SK-N-SH treated with all-trans-retinoic acid at 6 μM for 48 hours (cell line): Measurements from ENCODE around the gene ANKEF1.

Experiments
- ATAC-seq: fragments of 200-7000 bp; cut with Tn5 transposase; 3 replicates; pipeline ENCODE4 v1.9.1; 2020; ENCODE audit warnings: mild to moderate bottlenecking, moderate library complexity
- ARNTL ChIP-seq: fragments of 450-650 bp; formaldehyde crosslinking; IDR thresholded peaks from 2 replicates; pipeline ENCODE4 v1.5.0; 2020; ENCODE audit warnings: low read depth, mild to moderate bottlenecking, moderate library complexity, borderline replicate concordance
- BACH2 ChIP-seq: fragments of 250-450 bp; sonication (Bioruptor Pico); IDR thresholded peaks from 2 replicates; pipeline ENCODE4 v1.9.0; 2021; ENCODE audit warnings: mild to moderate bottlenecking, borderline replicate concordance
- CSDC2 ChIP-seq: fragments of 250-450 bp; sonication (Bioruptor Pico); IDR thresholded peaks from 2 replicates; pipeline ENCODE4 v1.5.0; 2020; ENCODE audit warnings: mild to moderate bottlenecking, moderate library complexity
- ESRRG ChIP-seq: fragments of 250-450 bp; sonication (Bioruptor Pico); IDR thresholded peaks from 2 replicates; pipeline ENCODE4 v1.6.1; 2021; ENCODE audit warnings: mild to moderate bottlenecking
- GLIS3 ChIP-seq: fragments of 250-450 bp; sonication (Bioruptor Pico); IDR thresholded peaks from 2 replicates; pipeline ENCODE4 v1.5.0; 2020; ENCODE audit warnings: mild to moderate bottlenecking, moderate library complexity
- ISL1 ChIP-seq: fragments of 250-450 bp; sonication (Bioruptor Pico); IDR thresholded peaks from 2 replicates; pipeline ENCODE4 v2.1.2; 2022; ENCODE audit warnings: mild to moderate bottlenecking, moderate library complexity
- OSR1 ChIP-seq: fragments of 250-450 bp; sonication (Bioruptor Pico); IDR thresholded peaks from 2 replicates; pipeline ENCODE4 v1.8.0; 2022; ENCODE audit warnings: moderate library complexity, mild to moderate bottlenecking, inconsistent platforms
- PPARA ChIP-seq: fragments of 250-450 bp; sonication (Bioruptor Pico); IDR thresholded peaks from 2 replicates; pipeline ENCODE4 v1.5.0; 2020; ENCODE audit warnings: mild to moderate bottlenecking, borderline replicate concordance
- RARB ChIP-seq: fragments of 250-450 bp; sonication (Bioruptor Pico); IDR thresholded peaks from 2 replicates; pipeline ENCODE4 v1.8.0; 2021; ENCODE audit warnings: mild to moderate bottlenecking, moderate library complexity
- SNAI2 ChIP-seq: fragments of 250-450 bp; sonication (Bioruptor Pico); IDR thresholded peaks from 2 replicates; pipeline ENCODE4 v1.5.0; 2020; ENCODE audit warnings: mild to moderate bottlenecking, moderate library complexity
- TCF4 ChIP-seq: fragments of 250-450 bp; sonication (Bioruptor Pico); IDR thresholded peaks from 2 replicates; pipeline ENCODE4 v1.8.0; 2021; ENCODE audit warnings: mild to moderate bottlenecking, moderate library complexity, borderline replicate concordance
- TOX ChIP-seq: fragments of 250-450 bp; sonication (Bioruptor Pico); IDR thresholded peaks from 2 replicates; pipeline ENCODE4 v1.8.0; 2021; ENCODE audit warnings: mild to moderate bottlenecking, moderate library complexity, borderline replicate concordance
- ZC3H10 ChIP-seq: fragments of 250-450 bp; sonication (Bioruptor Pico); IDR thresholded peaks from 2 replicates; pipeline ENCODE4 v1.5.1; 2021; ENCODE audit warnings: mild to moderate bottlenecking, moderate library complexity
- ZFP3 ChIP-seq: fragments of 250-450 bp; sonication (Bioruptor Pico); IDR thresholded peaks from 2 replicates; pipeline ENCODE4 v1.5.0; 2020; ENCODE audit warnings: mild to moderate bottlenecking, moderate library complexity
- ZFP30 ChIP-seq: fragments of 450-650 bp; formaldehyde crosslinking; IDR thresholded peaks from 2 replicates; pipeline ENCODE4 v1.5.0; 2022; ENCODE audit warnings: mild to moderate bottlenecking, moderate library complexity
- ZNF565 ChIP-seq: fragments of 450-650 bp; formaldehyde crosslinking; conservative IDR thresholded peaks from 2 replicates; pipeline ENCODE4 v1.5.0; 2020; ENCODE audit warnings: low read depth, mild to moderate bottlenecking, moderate library complexity
- ZNF8 ChIP-seq: fragments of 450-650 bp; formaldehyde crosslinking; IDR thresholded peaks from 2 replicates; pipeline ENCODE4 v1.5.0; 2020; ENCODE audit warnings: mild to moderate bottlenecking, moderate library complexity
- TF ChIP-seq, protein P1 (sequence below): fragments of 250-450 bp; sonication (Bioruptor Pico); IDR thresholded peaks from 2 replicates; pipeline ENCODE4 v1.5.1; 2020; ENCODE audit warnings: low read depth, mild to moderate bottlenecking, moderate library complexity
- TF ChIP-seq, protein P2 (sequence below): fragments of 250-450 bp; sonication (Bioruptor Pico); IDR thresholded peaks from 2 replicates; pipeline ENCODE4 v1.5.0; 2020; ENCODE audit warnings: mild to moderate bottlenecking, moderate library complexity
- TF ChIP-seq, protein P3 (sequence below): fragments of 250-450 bp; sonication (Bioruptor Pico); IDR thresholded peaks from 2 replicates; pipeline ENCODE4 v1.5.1; 2021; ENCODE audit warnings: mild to moderate bottlenecking, moderate library complexity
- TF ChIP-seq, protein P4 (sequence below): fragments of 250-450 bp; sonication (Bioruptor Pico); IDR thresholded peaks from 2 replicates; pipeline ENCODE4 v1.8.0; 2021; ENCODE audit warnings: low read depth, mild to moderate bottlenecking, moderate library complexity, borderline replicate concordance
- TF ChIP-seq, protein P5 (sequence below): fragments of 250-450 bp; sonication (Bioruptor Pico); IDR thresholded peaks from 2 replicates; pipeline ENCODE4 v1.8.0; 2020; ENCODE audit warnings: mild to moderate bottlenecking, moderate library complexity, borderline replicate concordance

ANKEF1 gene

DNA sequence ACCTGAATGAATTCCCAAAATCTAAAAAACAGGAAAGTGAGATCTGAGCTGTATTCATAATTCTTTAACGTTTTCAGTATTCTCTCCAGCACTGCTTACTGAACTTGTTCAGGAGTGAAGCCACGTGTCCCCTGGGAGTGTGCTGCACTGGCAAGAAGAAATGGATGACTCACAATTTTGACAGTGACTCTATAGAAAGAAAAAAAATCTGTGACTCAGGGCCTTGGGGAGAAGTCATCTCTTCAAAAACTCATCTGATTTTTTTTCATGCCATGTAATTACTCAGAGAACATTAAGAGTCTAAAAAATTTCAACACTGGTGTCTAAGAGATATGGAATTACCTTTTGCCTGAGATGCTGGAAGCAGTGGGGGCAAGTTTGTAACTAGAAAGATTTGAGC lies 39.7 kb downstream of the ANKEF1 start:
- TF ChIP-seq ISL1 (CRISPR knock-in tag): peak; percentile 53; the same call in 1 of the 2 replicates
- no peak for TF ChIP-seq CSDC2 (CRISPR knock-in tag)
- TF ChIP-seq, all 23 proteins: peak for 1
- ATAC-seq: peak; percentile 96

DNA sequence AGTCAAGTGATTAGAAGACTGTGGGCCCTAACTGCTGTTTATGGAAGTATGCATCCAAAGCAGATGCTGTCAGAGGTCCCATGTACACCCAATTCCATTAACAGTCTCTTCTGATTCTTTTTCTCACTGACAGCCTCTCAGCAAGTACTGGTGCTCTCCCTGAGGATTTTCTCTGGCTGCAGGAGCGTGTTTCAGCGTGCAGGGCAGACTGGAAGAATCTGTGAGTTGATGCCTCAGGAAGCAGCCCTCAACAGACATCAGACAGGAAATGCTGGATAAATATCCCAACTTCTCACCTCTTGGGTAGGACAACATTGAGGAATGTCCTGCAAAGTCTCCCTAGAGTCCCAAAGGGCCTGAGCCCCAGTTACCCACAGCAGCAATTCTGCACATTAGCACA lies 40.8 kb downstream of the ANKEF1 start:
- no peak; the same call in 2 of the 3 replicates for ATAC-seq
- TF ChIP-seq CSDC2 (CRISPR knock-in tag) (no peak), GLIS3 (CRISPR knock-in tag) (no peak), SNAI2 (CRISPR knock-in tag) (no peak), ZNF565 (CRISPR knock-in tag) (no peak), TOX (no peak), PPARA (CRISPR knock-in tag) (no peak), ZFP30 (no peak), ESRRG (CRISPR knock-in tag) (no peak), ARNTL (CRISPR knock-in tag) (no peak), ZC3H10 (CRISPR knock-in tag) (no peak), OSR1 (CRISPR knock-in tag) (no peak), TCF4 (CRISPR knock-in tag) (no peak), ZFP3 (CRISPR knock-in tag) (no peak)
- TF ChIP-seq, protein P1, sequence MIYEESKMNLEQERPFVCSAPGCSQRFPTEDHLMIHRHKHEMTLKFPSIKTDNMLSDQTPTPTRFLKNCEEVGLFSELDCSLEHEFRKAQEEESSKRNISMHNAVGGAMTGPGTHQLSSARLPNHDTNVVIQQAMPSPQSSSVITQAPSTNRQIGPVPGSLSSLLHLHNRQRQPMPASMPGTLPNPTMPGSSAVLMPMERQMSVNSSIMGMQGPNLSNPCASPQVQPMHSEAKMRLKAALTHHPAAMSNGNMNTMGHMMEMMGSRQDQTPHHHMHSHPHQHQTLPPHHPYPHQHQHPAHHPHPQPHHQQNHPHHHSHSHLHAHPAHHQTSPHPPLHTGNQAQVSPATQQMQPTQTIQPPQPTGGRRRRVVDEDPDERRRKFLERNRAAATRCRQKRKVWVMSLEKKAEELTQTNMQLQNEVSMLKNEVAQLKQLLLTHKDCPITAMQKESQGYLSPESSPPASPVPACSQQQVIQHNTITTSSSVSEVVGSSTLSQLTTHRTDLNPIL: no peak
- TF ChIP-seq, protein P2, sequence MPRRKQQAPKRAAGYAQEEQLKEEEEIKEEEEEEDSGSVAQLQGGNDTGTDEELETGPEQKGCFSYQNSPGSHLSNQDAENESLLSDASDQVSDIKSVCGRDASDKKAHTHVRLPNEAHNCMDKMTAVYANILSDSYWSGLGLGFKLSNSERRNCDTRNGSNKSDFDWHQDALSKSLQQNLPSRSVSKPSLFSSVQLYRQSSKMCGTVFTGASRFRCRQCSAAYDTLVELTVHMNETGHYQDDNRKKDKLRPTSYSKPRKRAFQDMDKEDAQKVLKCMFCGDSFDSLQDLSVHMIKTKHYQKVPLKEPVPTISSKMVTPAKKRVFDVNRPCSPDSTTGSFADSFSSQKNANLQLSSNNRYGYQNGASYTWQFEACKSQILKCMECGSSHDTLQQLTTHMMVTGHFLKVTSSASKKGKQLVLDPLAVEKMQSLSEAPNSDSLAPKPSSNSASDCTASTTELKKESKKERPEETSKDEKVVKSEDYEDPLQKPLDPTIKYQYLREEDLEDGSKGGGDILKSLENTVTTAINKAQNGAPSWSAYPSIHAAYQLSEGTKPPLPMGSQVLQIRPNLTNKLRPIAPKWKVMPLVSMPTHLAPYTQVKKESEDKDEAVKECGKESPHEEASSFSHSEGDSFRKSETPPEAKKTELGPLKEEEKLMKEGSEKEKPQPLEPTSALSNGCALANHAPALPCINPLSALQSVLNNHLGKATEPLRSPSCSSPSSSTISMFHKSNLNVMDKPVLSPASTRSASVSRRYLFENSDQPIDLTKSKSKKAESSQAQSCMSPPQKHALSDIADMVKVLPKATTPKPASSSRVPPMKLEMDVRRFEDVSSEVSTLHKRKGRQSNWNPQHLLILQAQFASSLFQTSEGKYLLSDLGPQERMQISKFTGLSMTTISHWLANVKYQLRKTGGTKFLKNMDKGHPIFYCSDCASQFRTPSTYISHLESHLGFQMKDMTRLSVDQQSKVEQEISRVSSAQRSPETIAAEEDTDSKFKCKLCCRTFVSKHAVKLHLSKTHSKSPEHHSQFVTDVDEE (CRISPR knock-in tag): no peak
- TF ChIP-seq, protein P3, sequence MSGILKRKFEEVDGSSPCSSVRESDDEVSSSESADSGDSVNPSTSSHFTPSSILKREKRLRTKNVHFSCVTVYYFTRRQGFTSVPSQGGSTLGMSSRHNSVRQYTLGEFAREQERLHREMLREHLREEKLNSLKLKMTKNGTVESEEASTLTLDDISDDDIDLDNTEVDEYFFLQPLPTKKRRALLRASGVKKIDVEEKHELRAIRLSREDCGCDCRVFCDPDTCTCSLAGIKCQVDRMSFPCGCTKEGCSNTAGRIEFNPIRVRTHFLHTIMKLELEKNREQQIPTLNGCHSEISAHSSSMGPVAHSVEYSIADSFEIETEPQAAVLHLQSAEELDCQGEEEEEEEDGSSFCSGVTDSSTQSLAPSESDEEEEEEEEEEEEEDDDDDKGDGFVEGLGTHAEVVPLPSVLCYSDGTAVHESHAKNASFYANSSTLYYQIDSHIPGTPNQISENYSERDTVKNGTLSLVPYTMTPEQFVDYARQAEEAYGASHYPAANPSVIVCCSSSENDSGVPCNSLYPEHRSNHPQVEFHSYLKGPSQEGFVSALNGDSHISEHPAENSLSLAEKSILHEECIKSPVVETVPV (CRISPR knock-in tag): no peak
- TF ChIP-seq, protein P4, sequence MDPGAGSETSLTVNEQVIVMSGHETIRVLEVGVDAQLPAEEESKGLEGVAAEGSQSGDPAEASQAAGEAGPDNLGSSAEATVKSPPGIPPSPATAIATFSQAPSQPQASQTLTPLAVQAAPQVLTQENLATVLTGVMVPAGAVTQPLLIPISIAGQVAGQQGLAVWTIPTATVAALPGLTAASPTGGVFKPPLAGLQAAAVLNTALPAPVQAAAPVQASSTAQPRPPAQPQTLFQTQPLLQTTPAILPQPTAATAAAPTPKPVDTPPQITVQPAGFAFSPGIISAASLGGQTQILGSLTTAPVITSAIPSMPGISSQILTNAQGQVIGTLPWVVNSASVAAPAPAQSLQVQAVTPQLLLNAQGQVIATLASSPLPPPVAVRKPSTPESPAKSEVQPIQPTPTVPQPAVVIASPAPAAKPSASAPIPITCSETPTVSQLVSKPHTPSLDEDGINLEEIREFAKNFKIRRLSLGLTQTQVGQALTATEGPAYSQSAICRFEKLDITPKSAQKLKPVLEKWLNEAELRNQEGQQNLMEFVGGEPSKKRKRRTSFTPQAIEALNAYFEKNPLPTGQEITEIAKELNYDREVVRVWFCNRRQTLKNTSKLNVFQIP (CRISPR knock-in tag): no peak
- TF ChIP-seq, protein P5, sequence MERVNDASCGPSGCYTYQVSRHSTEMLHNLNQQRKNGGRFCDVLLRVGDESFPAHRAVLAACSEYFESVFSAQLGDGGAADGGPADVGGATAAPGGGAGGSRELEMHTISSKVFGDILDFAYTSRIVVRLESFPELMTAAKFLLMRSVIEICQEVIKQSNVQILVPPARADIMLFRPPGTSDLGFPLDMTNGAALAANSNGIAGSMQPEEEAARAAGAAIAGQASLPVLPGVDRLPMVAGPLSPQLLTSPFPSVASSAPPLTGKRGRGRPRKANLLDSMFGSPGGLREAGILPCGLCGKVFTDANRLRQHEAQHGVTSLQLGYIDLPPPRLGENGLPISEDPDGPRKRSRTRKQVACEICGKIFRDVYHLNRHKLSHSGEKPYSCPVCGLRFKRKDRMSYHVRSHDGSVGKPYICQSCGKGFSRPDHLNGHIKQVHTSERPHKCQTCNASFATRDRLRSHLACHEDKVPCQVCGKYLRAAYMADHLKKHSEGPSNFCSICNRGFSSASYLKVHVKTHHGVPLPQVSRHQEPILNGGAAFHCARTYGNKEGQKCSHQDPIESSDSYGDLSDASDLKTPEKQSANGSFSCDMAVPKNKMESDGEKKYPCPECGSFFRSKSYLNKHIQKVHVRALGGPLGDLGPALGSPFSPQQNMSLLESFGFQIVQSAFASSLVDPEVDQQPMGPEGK (CRISPR knock-in tag): no peak
- TF ChIP-seq, all 23 proteins: peak for 0

DNA sequence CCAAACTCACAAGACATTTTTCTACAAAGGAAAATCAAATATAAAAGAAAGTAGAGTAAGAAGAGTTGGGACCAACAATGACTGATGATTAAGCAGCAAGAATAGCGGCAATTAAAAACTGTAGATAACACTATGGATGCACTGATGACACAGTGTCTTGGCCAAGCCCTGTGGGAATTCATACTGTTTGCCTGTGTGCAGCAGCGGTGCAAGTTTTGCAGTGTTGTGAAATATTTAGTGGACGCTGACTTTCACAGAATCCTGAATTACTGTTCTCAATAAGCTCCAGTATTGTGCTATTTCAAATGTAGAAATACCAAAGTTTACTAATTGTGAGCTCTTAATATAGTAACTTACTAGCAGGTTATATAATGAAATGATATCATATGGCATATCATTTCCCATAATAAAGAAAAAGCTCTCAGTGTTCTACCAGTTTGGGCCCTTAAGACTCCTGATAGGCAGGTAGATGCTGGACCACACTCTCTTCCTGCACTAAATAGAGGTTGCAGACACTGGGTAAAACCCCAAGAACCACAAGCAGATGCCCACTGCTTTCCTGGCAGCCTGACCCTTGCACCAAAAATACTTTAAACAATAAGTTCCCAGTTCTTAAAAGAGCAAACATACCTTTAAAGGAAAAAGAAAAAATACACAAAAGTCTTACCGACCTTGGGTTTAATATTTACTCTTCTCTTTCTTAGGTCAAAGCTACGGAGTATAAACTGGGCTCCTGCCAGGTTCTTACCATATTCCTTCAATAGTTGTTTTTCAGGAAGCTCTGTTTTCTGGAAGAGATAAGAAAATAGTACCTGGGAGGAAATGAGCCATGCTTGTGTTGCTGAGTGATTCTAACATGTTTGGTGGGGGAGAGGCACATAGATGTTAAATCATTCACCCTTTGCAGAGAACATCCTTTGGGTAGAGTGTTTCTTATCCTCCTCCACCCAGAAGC lies 41.6 kb downstream of the ANKEF1 start:
- no peak for ATAC-seq
- no peak for TF ChIP-seq ESRRG (CRISPR knock-in tag)
- TF ChIP-seq SNAI2 (CRISPR knock-in tag): no peak
- TF ChIP-seq CSDC2 (CRISPR knock-in tag): no peak
- TF ChIP-seq, protein P1: no peak
- TF ChIP-seq ZNF565 (CRISPR knock-in tag): no peak
- TF ChIP-seq PPARA (CRISPR knock-in tag): no peak
- TF ChIP-seq ISL1 (CRISPR knock-in tag): no peak
- TF ChIP-seq TCF4 (CRISPR knock-in tag): no peak
- no peak for TF ChIP-seq ZFP3 (CRISPR knock-in tag)
- no peak for TF ChIP-seq RARB (CRISPR knock-in tag)
- no peak for TF ChIP-seq GLIS3 (CRISPR knock-in tag)
- TF ChIP-seq, protein P5 (CRISPR knock-in tag): no peak
- no peak for TF ChIP-seq BACH2
- TF ChIP-seq ARNTL (CRISPR knock-in tag): no peak
- TF ChIP-seq ZNF8 (CRISPR knock-in tag): no peak
